ENCODE data around the gene UBE3C. TPM values are rescaled to one million over a fixed set of nuclear protein-coding genes. Genes with fewer than 3 reads are reported as not detected.

The UBE3C gene
- total RNA-seq (ENCODE audit: unreplicated experiment) = 54.2 TPM
- long read RNA-seq, partial matches to known transcripts = 0 of 3 reads
- long read RNA-seq, other reads (novel, unspliced or antisense) = 3 of 3 reads

DNA sequence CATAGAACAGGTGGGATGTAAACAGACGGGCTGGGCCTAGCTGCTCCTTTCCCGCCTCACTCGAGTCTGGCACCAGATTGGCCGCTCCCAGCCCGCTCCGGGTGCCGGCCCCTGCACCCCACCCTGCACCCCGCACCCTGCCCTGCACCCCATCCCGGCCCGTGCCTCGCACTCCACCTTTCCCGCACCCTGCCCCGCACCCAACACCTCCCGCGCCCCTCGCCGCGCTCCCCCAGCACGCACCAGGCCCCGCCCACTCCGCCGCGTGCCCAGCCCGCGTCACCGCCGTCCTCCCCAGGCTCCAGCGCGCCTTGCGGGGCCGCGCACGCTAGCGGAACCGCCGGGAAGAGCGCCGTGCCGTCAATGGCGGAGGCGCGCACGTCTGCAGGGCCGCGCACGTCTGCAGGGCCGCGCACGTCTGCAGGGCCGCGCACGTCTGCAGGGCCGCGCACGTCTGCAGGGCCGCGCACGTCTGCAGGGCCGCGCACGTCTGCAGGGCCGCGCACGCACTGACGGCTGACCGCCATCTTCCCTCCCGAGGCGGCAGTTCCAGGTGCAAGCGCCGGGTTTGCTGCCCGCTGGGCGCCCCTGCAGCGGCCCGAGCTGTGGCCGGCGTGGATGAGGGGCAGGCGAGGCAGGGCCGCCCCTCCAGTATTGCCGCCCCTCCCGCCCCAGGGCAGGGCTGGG, at the start of gene UBE3C:
Gene UBE3C (plus strand): TSS at position 503 of the 687 bp plus-strand sequence. CDS start 347 bp downstream, outside the sequence.
- peaks cover 23% of the 10 kb centered on the region for H3K4me1 Mint-ChIP-seq (ENCODE audit: unreplicated experiment)
- H3K36me3 Mint-ChIP-seq (ENCODE audit: low read depth, unreplicated experiment) = peaks cover 22% of the 10 kb centered on the region
- no peak within 1 kb of the TSS for H3K27ac Mint-ChIP-seq (ENCODE audit: unreplicated experiment)
- peaks cover 5% of the 10 kb centered on the region for H3K27me3 Mint-ChIP-seq (ENCODE audit: unreplicated experiment)
- TF ChIP-seq, protein P1, sequence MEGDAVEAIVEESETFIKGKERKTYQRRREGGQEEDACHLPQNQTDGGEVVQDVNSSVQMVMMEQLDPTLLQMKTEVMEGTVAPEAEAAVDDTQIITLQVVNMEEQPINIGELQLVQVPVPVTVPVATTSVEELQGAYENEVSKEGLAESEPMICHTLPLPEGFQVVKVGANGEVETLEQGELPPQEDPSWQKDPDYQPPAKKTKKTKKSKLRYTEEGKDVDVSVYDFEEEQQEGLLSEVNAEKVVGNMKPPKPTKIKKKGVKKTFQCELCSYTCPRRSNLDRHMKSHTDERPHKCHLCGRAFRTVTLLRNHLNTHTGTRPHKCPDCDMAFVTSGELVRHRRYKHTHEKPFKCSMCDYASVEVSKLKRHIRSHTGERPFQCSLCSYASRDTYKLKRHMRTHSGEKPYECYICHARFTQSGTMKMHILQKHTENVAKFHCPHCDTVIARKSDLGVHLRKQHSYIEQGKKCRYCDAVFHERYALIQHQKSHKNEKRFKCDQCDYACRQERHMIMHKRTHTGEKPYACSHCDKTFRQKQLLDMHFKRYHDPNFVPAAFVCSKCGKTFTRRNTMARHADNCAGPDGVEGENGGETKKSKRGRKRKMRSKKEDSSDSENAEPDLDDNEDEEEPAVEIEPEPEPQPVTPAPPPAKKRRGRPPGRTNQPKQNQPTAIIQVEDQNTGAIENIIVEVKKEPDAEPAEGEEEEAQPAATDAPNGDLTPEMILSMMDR (IDR thresholded peaks at IDR 0.05; ENCODE audit: unreplicated experiment) = no peak
- H3K9me3 Mint-ChIP-seq (ENCODE audit: unreplicated experiment) = no peaks in the 10 kb centered on the region
- peak within 1 kb of the TSS; percentile 90 for H3K4me3 Mint-ChIP-seq (ENCODE audit: unreplicated experiment)
- peak; percentile 90 for DNase-seq (ENCODE audit: low spot score)

DNA sequence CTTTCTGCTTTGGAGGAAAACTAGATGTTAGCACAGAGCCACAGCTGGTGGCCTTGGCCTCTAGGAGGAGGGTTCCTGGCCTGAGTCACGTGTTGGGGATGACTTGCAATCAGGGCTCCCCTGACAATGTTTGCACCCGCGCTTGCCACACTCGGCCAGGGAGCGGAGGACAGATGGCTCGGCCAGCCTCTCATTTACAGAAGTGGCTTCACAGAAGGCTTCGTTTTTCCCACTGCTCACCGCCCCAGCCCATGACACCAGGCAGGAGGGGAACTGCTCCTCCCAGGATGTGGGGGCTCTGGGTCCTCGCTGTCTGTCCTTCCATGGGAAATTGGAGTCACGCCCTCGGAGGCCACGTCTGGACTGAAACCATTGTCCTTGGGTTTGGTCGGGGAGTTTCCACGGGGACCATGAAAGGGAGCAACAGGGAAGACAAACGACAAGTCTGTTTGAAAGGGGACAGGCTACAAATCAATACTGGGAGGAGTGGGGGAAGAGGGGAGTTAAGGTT, 49.6 kb upstream of the UBE3C start:
- TF ChIP-seq, protein P1 (IDR thresholded peaks at IDR 0.05; ENCODE audit: unreplicated experiment) = no peak

DNA sequence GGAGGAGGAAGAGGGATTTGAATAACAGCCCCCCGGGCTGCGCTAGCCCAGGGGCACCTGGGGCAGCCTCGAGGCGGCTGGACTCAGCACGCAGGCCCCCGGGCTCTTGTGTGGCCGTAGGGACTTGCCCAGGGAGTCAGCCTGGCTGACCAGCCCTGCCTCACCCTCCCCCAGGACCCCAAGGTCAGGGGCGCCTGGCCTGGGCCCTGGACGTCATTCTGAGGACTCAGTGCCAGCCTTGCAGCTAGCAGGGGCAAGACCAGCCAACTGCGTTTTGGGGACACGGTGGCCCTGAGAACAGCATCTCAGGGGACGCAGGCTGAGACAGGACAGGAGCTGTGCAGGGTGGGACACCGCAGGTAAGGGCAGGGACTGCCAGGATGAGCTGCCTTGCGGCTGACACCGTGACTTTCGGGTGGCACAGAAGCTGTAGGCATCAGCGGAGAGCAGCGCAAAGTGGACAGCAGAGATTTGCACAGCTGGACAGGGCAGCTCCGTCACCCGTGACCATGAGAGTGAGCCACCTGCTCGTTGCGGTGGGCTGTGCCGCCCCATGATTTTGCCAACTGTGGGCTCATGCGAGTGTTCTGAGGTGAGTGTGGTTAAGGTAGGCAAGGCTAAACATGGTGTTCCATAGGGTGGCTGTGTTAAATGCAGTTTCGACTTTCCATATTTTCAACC, 48.1 kb upstream of the UBE3C start:
- DNase-seq (ENCODE audit: low spot score) = no peak
- peaks cover 7% of the 10 kb centered on the region for H3K36me3 Mint-ChIP-seq (ENCODE audit: low read depth, unreplicated experiment)
- no peak overlapping the region for H3K27ac Mint-ChIP-seq (ENCODE audit: unreplicated experiment)
- H3K27me3 Mint-ChIP-seq (ENCODE audit: unreplicated experiment) = peaks cover 3% of the 10 kb centered on the region
- no peaks in the 10 kb centered on the region for H3K9me3 Mint-ChIP-seq (ENCODE audit: unreplicated experiment)
- no peak overlapping the region for H3K4me3 Mint-ChIP-seq (ENCODE audit: unreplicated experiment)
- TF ChIP-seq, protein P1 (IDR thresholded peaks at IDR 0.05; ENCODE audit: unreplicated experiment) = no peak
- H3K4me1 Mint-ChIP-seq (ENCODE audit: unreplicated experiment) = peaks cover 3% of the 10 kb centered on the region

More for the DNA sequence above, 49.6 kb upstream of the UBE3C start:
- Mint-ChIP-seq H3K27ac (ENCODE audit: unreplicated experiment) (no peak overlapping the region), H3K4me3 (ENCODE audit: unreplicated experiment) (no peak overlapping the region), H3K4me1 (ENCODE audit: unreplicated experiment) (peaks cover 3% of the 10 kb centered on the region), H3K36me3 (ENCODE audit: low read depth, unreplicated experiment) (peaks cover 12% of the 10 kb centered on the region), H3K27me3 (ENCODE audit: unreplicated experiment) (peaks cover 3% of the 10 kb centered on the region), H3K9me3 (ENCODE audit: unreplicated experiment) (peaks cover 6% of the 10 kb centered on the region)
- DNase-seq (ENCODE audit: low spot score) = no peak

DNA sequence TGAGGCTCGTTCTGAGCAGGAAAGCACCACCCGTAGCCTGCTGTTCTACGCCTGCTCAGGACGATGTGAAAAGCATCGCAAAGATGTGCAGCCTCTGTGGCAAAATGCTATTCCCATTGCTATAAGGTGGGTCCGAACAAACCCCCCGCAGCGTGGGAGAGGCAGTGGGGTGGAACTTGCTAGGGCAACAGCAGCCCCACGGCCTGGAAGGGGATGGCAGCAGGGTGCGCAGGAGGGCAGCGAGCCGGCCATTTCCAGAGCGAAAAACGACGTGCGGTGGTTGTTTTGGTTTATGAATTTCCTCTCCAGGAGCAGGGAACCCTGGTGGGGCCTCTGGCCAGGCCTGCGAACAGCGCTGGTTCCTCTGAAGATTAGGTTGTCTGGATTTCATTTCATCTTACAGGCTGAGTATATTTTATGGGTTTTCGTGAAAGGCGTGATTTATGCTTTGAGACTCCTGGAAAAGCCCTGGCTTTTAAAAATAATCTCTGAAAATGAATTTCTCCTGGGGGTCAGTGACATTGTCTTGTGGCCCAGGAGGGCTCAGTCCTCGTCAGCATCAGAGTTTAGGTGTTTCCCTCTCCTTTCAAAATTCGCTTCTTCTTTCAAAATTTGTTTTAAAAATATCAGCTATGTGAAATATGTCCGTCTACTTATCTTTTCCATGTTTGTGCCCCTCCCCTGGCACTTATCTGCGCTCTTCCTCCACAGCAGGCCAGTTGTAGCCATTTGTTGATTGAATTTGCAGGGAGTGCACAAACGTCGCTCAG, 42.3 kb upstream of the UBE3C start:
- H3K27ac Mint-ChIP-seq (ENCODE audit: unreplicated experiment) = no peak overlapping the region
- DNase-seq (ENCODE audit: low spot score) = no peak
- H3K9me3 Mint-ChIP-seq (ENCODE audit: unreplicated experiment) = no peaks in the 10 kb centered on the region
- H3K4me1 Mint-ChIP-seq (ENCODE audit: unreplicated experiment) = no peaks in the 10 kb centered on the region
- peaks cover 10% of the 10 kb centered on the region for H3K27me3 Mint-ChIP-seq (ENCODE audit: unreplicated experiment)
- no peak overlapping the region for H3K4me3 Mint-ChIP-seq (ENCODE audit: unreplicated experiment)
- peaks cover 4% of the 10 kb centered on the region for H3K36me3 Mint-ChIP-seq (ENCODE audit: low read depth, unreplicated experiment)
- TF ChIP-seq, protein P1 (IDR thresholded peaks at IDR 0.05; ENCODE audit: unreplicated experiment) = no peak
